HG03097 (cell line): ENCODE results near the gene PDSS2.
"Not testable (repeated sequence)": the region's sequence is repeated elsewhere in the genome, so short reads cannot be mapped to it uniquely, and the experiment has no call there.

Experiments used
- ATAC-seq: cut with Tn5 transposase; IDR thresholded peaks from one replicate; pipeline ENCODE4 v1.9.1; 2021; ENCODE audit not compliant: unreplicated experiment, low FRiP score

PDSS2 gene

DNA sequence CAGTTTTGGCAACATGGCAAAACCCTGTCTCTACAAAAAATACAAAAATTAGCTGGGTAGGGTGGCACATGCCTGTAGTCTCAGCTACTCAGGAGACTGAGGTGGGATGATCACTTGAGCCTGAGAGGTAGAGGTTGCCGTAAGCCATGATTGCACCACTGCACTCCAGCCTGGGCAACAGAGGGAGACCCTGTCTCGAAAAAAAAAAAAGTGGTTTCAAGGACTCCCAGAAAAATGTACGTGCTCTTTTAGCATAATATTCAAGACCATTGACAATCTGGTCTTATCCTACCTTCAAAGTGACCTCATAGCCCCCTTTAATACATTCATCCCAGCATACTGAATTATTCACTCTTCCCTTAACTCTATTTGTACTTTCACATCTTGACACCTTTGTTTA is 16.0 kb upstream of the PDSS2 start:
- ATAC-seq: not testable (repeated sequence)

DNA sequence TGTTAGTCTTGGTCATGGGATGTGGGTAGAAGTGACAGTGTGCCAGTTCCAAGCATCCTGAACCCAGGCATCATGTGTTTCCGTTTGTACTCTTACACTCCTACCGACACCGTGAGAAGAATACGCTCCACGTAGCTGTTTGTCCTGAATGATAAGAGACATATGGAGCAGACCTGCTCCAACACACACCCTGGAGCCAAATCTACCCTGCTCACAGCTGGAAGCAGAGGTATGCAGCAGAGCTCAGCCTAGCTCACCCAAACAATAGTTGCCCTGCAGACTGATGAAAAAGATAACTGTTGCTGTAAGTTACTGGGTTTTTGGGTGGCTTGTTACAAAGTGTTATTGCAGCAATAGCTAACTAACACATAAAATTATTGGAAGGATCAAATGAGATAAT is 14.3 kb upstream of the PDSS2 start:
- no peak for ATAC-seq

- no peak for ATAC-seq
Measured at GRCh38 chr6:107470364-107470763, 11.0 kb upstream of the PDSS2 start.

DNA sequence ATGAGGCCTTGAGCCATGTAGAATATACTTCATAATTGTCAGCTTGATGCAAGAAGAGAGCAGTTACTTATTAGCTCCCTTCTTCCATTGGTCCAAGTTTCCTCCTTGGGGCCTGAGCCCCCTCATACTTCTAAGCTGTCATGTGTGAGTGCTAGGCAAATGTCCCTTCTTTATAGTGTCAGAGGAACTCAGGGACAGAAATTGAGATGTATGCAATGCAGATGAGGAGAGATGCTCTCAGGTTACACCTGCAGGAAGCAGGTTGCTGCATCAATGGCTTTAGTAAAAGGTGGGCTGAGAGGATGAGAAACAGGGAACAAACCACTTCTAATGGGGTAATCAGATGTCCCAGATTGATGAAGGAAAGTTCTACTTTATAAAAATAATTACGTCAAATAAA is 6.7 kb upstream of the PDSS2 start:
- ATAC-seq: no peak

- no peak for ATAC-seq
Measured at GRCh38 chr6:107460083-107460631, 793 bp upstream of the PDSS2 start.

GRCh38 chr6:107458672-107459282 is 587 bp downstream of the PDSS2 start:
- ATAC-seq: no peak

GRCh38 chr6:107448776-107449175 is 10.6 kb downstream of the PDSS2 start:
- ATAC-seq: no peak

DNA sequence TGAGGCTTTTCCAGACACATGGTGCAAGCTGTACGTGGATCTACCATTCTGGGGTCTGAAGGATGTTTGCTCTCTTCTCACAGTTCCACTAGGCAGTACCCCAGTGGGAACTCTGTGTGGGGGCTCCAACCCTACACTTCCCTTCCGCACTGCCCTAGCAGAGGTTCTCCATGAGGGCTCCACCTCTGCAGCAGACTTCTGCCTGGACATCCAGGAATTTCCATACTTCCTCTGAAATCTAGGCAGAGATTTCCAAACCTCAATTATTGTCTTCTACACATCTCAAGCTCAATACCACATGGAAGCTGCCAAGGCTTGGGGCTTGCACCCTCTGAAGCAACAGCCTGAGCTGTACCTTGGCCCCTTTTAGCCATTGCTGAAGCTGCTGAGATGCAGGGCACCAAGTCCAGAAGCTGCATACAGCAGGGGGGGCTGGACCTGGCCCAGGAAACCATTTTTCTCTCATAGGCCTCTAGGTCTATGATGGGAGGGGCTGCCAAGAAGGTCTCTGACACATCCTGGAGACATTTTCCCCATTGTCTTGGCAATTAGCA is 11.6 kb downstream of the PDSS2 start:
- ATAC-seq: no peak

- no peak for ATAC-seq
Measured at GRCh38 chr6:107444277-107444676, 15.1 kb downstream of the PDSS2 start.

DNA sequence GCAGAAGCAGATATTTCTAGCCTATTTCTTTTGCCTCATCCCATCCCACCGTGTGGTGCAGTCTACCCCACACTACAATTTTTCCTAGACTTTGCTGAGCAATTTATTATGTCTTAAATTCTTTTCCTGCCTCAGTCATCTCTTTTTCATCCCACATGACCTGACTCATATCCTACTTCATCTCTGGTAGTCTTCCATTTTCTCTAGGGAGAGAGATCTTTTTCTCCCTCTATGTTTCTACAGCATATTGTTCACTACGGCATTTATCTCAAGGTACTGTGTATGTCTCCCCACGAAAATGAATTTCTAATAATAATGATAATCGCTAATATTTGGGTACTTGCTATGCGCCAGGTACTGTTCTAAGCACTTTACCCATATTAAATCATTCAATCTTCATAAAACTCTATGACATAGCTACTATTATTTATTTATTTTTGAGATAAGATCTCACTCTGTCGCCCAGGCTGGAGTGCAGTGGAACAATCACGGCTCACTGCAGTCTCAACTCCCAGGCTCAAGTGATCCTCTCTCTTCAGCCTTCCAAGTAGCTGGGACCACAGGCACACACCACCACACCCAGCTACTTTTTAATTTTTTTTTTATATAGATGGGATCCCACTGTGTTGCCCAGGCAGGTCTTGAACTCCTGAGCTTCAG is 15.6 kb downstream of the PDSS2 start:
- ATAC-seq: no peak

DNA sequence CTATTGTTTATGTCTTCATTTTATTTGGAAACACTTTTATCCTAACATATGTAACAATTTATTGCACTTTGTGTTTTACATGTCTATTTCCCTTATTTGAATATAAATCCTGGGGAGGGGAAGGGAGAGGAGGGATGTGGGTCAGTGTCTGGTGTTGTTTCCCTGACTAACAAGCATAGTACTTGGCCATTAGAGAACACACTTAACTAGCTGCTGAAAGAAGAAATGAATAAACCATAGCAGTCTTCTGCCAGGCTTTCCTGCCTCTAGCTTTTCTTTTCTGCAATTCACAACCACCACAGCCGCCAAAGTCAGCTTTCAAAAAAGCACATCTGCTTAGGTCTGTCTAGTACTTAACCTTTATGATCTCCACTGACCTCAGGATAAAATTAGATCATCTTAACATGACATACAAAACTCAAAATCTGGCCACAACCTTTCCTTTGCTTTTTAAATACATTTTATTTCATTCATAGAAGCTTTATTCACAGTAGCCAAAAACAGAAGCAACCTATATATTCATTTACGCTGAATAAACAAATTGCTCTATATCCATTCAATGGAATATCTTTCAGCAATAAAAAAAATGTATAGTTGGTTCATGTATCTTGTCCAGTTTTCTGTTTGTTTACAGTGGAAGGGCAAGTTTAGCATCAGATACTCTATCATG is 16.3 kb downstream of the PDSS2 start:
- no peak for ATAC-seq

DNA sequence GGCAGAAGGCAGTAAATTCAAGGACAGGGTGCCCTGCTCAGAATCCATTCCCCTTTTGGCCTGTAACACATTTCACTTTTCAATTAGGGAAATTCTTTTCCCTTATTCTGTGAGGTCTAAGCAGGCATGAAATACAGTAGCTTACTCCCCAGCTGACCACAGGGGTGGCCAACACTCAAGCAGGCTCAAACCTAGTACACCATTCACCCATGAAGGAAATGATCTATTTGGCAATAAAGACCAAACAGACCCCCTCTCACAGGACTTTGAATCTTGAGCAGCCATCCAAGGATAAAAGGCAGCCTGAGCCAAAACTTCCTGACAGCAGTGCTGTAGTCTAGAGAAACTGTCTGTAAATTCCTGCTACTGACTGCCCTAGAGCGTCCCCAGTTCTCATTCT is 17.7 kb downstream of the PDSS2 start:
- ATAC-seq: no peak

DNA sequence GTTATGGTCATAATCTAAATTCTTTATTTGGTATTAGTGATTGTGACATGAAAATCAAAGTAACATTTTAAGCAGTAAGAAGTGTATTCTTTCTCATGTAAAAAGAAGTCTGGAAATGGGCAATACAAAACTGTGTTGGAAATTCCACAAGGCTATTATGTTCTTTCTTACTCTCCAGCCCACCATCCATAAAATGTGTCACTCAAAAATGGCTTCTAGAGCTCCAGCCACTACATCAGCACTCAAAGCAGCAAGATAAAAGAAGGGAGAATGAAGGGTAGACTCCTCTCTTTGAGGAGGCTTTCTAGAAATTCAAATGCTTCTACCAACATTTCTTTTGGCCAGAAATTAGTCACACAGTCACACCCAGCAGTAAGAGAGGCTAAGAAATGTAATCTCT is 18.4 kb downstream of the PDSS2 start:
- ATAC-seq: no peak

GRCh38 chr6:107439406-107439805 is 20.0 kb downstream of the PDSS2 start:
- ATAC-seq: no peak

DNA sequence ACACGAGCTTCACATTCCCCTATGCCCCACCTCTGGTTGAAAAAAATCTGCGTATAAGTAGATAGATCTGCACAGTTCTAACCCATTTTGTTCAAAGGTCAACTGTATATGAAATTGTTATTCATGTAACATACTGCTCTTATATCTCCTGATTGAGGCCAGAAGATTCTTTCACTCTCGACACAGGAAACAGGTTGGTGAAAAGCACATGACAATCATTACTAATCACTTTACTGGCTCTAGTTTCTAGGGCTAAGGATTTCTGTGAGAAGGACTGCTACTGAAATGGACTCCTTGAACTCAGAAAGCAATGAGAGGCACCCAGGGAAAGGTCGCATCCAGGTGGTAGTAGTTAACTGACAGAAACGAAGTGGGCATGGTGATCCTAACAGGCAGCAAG is 21.7 kb downstream of the PDSS2 start:
- no peak for ATAC-seq

DNA sequence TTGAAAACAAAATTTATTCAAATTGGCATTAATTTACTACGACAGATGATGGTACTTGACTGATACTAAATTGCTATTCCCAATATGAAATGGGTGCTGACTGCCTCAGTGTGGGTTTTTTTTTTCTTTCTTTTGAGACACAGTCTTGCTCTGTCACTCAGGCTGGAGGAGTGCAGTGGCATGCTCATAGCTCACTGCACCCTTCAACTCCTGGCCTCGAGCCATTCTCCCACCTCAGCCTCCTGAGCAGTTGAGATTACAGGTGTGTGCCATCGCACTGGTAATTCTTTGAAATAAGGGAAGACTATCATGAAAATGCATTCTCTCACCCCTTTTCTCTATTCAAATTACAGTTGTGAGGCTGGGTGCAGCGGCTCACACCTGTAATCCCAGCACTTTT is 22.5 kb downstream of the PDSS2 start:
- ATAC-seq: no peak

GRCh38 chr6:107435798-107436197 is 23.6 kb downstream of the PDSS2 start:
- ATAC-seq: no peak

- ATAC-seq: no peak
Measured at GRCh38 chr6:107434812-107435211, 24.6 kb downstream of the PDSS2 start.

DNA sequence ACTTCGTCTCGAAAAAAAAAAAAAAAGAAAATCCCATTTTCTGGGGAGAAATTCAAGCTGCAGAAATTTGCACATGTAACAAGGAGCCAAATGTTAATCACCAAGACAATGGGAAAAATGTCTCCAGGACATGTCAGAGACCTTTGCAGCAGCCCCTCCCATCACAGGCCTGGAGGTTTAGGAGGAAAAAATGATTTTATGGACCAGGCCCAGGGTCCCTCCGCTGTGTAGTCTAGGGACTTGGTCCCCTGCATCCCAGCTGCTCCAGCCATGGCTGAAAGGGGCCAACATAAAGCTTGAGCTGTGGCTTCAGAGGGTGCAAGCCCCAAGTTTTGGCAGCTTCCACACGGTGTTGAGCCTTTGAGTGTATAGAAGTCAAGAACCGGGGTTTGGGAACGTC is 33.4 kb downstream of the PDSS2 start:
- not testable (repeated sequence) for ATAC-seq

DNA sequence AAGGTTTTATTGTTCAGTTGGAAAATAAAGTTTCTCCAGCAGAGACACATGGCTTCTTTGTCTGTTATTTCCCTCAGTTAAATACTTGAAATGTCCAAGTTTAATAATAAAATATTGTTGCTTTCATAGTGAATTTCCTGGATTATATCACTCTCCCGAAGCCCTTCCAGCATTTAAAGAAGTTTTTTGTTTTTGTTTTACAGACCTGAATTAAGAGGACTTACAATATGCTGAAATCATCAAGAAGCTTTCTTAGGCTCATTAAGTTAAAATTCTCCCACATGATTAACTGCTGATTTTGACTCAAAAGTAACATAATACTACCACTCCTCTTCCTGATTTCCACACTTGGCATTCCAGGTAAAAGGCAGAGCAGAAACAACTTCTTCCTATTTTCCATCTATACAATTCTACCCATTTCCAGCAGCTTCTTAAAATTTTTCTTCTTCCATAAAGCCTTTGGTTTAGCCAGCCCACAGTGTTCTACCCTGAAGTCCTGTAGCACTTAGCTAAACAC is 35.8 kb downstream of the PDSS2 start:
- no peak for ATAC-seq

- ATAC-seq: no peak
Measured at GRCh38 chr6:107421696-107422256, 37.6 kb downstream of the PDSS2 start.
